ENCODE measurements around the gene HSP90AA1.
"Not testable (repeated sequence)": the region's sequence is repeated elsewhere in the genome, so short reads cannot be mapped to it uniquely, and the experiment has no call there.

DNA sequence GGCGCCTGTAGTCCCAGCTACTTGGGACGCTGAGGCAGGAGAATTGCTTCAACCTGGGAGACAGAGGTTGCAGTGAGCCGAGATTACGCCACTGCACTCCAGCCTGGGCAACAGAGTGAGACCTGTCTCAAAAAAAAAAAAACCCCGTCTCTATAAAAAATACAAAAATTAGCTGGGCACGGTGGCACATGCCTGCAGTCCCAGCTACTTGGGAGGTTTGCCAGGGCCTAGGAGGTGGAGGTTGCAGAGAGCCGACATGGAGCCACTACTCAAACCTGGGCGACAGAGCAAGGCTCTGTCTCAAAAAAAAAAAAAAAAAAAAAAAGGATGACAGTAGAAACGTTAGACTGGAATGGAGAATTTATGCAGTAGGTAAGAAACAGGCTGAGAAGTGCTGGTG is 47.2 kb upstream of the HSP90AA1 start:
- TF ChIP-seq, protein P1, sequence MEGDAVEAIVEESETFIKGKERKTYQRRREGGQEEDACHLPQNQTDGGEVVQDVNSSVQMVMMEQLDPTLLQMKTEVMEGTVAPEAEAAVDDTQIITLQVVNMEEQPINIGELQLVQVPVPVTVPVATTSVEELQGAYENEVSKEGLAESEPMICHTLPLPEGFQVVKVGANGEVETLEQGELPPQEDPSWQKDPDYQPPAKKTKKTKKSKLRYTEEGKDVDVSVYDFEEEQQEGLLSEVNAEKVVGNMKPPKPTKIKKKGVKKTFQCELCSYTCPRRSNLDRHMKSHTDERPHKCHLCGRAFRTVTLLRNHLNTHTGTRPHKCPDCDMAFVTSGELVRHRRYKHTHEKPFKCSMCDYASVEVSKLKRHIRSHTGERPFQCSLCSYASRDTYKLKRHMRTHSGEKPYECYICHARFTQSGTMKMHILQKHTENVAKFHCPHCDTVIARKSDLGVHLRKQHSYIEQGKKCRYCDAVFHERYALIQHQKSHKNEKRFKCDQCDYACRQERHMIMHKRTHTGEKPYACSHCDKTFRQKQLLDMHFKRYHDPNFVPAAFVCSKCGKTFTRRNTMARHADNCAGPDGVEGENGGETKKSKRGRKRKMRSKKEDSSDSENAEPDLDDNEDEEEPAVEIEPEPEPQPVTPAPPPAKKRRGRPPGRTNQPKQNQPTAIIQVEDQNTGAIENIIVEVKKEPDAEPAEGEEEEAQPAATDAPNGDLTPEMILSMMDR (IDR thresholded peaks at IDR 0.05) = not testable (repeated sequence)
- TF ChIP-seq POLR2A (IDR thresholded peaks at IDR 0.05) = not testable (repeated sequence)
